Measurements from ENCODE around the gene ALG2.

Gene ALG2

DNA sequence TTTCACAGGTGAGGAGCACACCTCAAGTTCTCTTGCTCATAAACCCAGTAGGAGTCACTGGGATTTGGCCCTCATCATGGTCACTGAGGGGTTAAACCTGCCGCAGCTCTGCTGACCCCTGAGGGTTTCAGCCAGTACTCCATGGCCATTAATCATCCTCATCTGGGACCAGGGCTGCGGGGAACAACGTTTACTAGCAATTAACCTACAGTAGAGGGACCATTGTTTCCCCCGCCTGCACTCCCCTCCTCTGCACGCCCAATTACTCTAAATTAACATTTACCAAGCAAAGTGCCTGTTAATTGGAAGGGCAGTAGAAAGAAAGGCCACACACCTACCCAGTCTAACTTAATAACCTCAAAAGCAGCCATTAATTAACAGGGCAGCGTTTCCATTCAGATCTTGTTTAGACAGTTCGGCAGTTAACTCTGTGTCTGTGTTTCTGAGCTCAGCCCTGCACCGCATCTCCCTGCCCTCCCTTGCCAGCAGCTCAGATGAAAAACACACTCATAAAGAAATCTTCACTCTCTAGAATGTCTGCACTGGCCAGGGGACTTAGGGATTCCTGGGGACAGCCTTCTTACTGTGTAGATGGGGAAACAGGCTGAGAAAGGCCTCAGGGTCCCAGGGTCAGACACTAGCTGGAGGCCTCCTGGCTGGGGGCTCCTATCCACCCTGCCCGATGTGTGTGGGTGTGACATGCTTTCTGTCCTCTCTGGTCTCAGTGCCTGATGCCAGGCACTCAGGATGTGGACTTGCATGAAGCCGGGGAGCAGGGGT, 51.6 kb downstream of the ALG2 start:
- DNase-seq: no peak

DNA sequence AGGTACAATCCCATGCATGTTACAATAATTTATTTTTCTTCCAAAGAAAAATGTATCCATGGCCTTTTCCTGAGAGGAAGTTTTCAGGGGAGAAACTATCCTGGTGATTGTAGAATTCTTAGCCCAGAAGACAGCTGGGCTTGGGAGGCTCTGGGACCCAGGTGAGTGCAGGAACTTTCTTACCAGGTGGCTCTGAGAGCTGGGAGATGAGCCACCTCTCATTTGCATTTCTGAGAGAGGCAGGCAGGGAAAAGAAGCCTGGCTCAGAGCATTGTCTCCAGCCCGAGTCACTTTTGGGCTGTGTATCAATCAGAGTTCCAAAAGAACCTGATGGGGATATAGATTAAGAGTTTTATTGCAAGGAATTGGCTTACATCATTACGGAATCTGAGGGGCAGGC, 52.7 kb downstream of the ALG2 start:
- no peak for DNase-seq

DNA sequence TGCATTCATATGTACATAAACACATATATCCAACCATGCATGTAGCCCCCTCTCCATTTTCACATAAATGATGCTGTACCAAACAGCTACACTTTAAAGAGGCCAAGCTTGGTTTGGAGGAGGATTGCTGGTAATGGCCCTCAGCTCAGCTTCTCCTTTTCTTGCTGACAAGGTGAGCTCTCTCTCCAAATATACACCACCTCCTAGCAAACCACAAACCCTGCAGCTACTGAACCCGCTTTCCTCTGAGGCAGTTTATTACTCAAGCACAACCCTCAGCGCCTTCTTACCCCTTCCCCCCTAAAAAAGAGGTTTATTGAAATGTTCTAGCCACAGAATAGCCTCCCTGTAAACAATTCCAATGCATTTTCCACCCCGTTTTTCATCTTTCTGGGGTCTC, 54.0 kb downstream of the ALG2 start:
- DNase-seq: no peak

DNA sequence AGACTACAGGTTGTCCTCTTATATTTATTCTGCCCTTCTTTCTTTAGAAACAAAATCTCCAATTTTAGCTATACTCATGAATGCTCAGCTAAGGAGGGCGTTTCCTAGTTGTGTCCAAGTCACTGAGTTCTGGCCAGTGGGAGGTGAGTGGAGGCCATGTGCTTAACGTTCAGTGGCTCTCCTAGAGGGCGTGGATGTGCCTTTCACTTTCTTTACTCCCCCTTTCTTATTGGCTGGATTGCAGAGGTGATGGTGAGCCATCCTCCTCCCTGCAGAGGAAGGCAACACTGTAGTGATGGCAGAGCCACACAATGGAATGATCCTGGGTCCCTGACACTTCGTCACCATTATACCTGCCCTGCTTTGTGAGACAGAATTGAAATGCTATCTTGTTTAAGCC, 54.6 kb downstream of the ALG2 start:
- no peak for DNase-seq
